ENCODE results near the gene TTC34. TPM values are rescaled to one million over a fixed set of nuclear protein-coding genes. Genes with fewer than 3 reads are reported as not detected.

Gene TTC34
- total and polyA plus RNA-seq, 2 of the 4 experiments (the other 2 are of a cell fraction): under 0.01 to 0.09 TPM

DNA sequence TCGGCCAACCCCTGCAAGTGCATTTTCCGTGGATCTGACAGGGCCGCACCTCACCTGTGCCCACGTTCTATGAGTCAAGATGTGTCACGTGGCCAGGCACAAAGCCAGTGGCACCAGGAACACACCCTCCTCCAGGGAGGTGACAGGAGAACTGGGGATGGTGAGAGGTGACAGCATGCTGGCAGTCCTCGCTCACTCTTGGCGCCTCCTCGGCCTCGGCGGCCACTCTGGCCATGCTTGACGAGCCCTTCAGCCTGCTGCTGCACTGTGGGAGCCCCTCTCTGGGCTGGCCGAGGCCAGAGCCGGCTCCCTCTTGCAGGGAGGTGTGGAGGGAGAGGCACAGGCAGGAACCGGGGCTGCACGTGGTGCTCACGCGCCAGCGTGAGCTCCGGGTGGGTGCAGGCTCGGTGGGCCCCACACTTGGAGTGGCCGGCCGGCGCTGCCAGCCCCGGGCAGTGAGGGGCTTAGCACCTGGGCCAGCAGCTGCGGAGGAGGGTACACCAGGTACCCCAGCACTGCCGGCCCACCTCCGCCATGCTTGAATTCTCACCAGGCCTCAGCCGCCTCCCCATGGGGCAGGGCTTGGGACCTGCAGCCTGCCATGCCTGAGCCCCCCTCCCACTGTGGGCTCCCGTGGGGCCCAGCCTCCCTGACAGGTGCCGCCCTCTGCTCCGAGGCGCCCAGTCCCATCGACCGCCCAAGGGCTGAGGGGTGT lies 11.6 kb upstream of the TTC34 start:
- H3K56ac ChIP-seq (ENCODE audit: extremely low read depth, insufficient read depth, low read length): no peak overlapping the region
- no peak overlapping the region for H3K14ac ChIP-seq (replicated peaks; ENCODE audit: low read depth, low read length)
- no peak overlapping the region for H3K4ac ChIP-seq (ENCODE audit: low read depth, low read length)
- WGBS, 2 experiments (ENCODE audit: extremely low coverage in 2 of 2, insufficient read length in 1 of 2): 90% methylated on average over 12 of the region's 34 CpGs; no CpG with 5 or more reads in 1 of the 2 experiments
- peaks cover 49% of the 10 kb centered on the region for H3K9me3 ChIP-seq (ENCODE audit: control insufficient read depth, insufficient read depth, low read length)
- H4K8ac ChIP-seq (ENCODE audit: low read depth in 2 of 2, low read length in 2 of 2): no peak overlapping the region
- H3K4me1 ChIP-seq (ENCODE audit: control insufficient read depth, insufficient read depth, low read length): no peaks in the 10 kb centered on the region
- TF ChIP-seq BHLHE40 (IDR thresholded peaks at IDR 0.05; ENCODE audit: low read depth, low read length) (no peak), RAD21 (IDR thresholded peaks at IDR 0.05; ENCODE audit: low read length) (no peak), FOS (IDR thresholded peaks at IDR 0.05; ENCODE audit: low read depth, low read length) (no peak), MXI1 (IDR thresholded peaks at IDR 0.05; ENCODE audit: borderline replicate concordance, low read depth, low read length) (no peak), NFE2L2 (IDR thresholded peaks at IDR 0.05; ENCODE audit: low read depth, low read length) (no peak), CHD1 (IDR thresholded peaks at IDR 0.05; ENCODE audit: low read depth, low read length) (no peak), RCOR1 (IDR thresholded peaks at IDR 0.05; ENCODE audit: insufficient replicate concordance, low read length) (no peak)
- TF ChIP-seq, protein P1, sequence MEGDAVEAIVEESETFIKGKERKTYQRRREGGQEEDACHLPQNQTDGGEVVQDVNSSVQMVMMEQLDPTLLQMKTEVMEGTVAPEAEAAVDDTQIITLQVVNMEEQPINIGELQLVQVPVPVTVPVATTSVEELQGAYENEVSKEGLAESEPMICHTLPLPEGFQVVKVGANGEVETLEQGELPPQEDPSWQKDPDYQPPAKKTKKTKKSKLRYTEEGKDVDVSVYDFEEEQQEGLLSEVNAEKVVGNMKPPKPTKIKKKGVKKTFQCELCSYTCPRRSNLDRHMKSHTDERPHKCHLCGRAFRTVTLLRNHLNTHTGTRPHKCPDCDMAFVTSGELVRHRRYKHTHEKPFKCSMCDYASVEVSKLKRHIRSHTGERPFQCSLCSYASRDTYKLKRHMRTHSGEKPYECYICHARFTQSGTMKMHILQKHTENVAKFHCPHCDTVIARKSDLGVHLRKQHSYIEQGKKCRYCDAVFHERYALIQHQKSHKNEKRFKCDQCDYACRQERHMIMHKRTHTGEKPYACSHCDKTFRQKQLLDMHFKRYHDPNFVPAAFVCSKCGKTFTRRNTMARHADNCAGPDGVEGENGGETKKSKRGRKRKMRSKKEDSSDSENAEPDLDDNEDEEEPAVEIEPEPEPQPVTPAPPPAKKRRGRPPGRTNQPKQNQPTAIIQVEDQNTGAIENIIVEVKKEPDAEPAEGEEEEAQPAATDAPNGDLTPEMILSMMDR (conservative IDR thresholded peaks at IDR 0.05; ENCODE audit: low read depth, low read length): no peak
- H2AK5ac ChIP-seq (ENCODE audit: low read depth, low read length): no peak overlapping the region
- no peak overlapping the region for H3K18ac ChIP-seq (ENCODE audit: low read depth, low read length)
- in situ Hi-C loops (cut with MboI; ENCODE audit: low sequenced_read_pairs): no loop called here
- H3K23ac ChIP-seq (ENCODE audit: low read depth, low read length): no peak overlapping the region
- no peaks in the 10 kb centered on the region for H3K79me1 ChIP-seq (ENCODE audit: low read depth in 1 of 2, low read length in 2 of 2)
- no peak overlapping the region for H3K9ac ChIP-seq (ENCODE audit: low read depth, low read length)
- no TSS peak for BruUV-seq (replicated peaks)
- H3K27ac ChIP-seq (ENCODE audit: insufficient read depth, low read length): no peak overlapping the region
- H3K4me3 ChIP-seq (ENCODE audit: insufficient read depth, low read depth, low read length): no peak overlapping the region
- H4K5ac ChIP-seq (ENCODE audit: low read depth, low read length): no peak overlapping the region
- no peaks in the 10 kb centered on the region for H3K36me3 ChIP-seq (ENCODE audit: control insufficient read depth, insufficient read depth, low read length)
- H2AFZ ChIP-seq (replicated peaks; ENCODE audit: low read length, poor library complexity): no peak overlapping the region
- no peaks in the 10 kb centered on the region for H4K20me1 ChIP-seq (ENCODE audit: insufficient read depth, low read length)
- no peak overlapping the region for H2BK15ac ChIP-seq (ENCODE audit: low read depth, low read length)
- H2BK5ac ChIP-seq (ENCODE audit: low read depth, low read length, poor library complexity, severe bottlenecking): no peak overlapping the region
- no peaks in the 10 kb centered on the region for H3K9me1 ChIP-seq (ENCODE audit: insufficient read depth, low read length)
- no peak overlapping the region for H3K4me2 ChIP-seq (ENCODE audit: low read depth, low read length)
- dilution Hi-C loops (cut with HindIII; ENCODE audit: low sequenced_read_pairs, unreplicated experiment): no loop called here
- DNase-seq (no peak), ATAC-seq (ENCODE audit: low read depth) (no peak)
- ChIA-PET CTCF (no interaction called here), POLR2A (ENCODE audit: unreplicated experiment) (no interaction called here)
- H4K91ac ChIP-seq (ENCODE audit: insufficient read depth, low read depth, low read length): no peak overlapping the region
- H3K27me3 ChIP-seq (ENCODE audit: control insufficient read depth, insufficient read depth, low read length): no peaks in the 10 kb centered on the region
- no peak overlapping the region for H2AK9ac ChIP-seq (replicated peaks; ENCODE audit: low read depth, low read length, poor library complexity)
- no peak overlapping the region for H2BK20ac ChIP-seq (ENCODE audit: low read depth, low read length)
- no peak overlapping the region for H2BK120ac ChIP-seq (ENCODE audit: low read depth, low read length)
- intact Hi-C loops (cut with micrococcal nuclease): no loop called here
